GM19193 (cell line): ENCODE results near the gene PDXK.

Experiments
- POLR2A ChIP-seq: IDR thresholded peaks from 4 replicates; pipeline ENCODE4 v1.6.1; 2011; ENCODE audit not compliant: insufficient read depth, insufficient read length; ENCODE audit errors: extremely low read depth

The PDXK gene

DNA sequence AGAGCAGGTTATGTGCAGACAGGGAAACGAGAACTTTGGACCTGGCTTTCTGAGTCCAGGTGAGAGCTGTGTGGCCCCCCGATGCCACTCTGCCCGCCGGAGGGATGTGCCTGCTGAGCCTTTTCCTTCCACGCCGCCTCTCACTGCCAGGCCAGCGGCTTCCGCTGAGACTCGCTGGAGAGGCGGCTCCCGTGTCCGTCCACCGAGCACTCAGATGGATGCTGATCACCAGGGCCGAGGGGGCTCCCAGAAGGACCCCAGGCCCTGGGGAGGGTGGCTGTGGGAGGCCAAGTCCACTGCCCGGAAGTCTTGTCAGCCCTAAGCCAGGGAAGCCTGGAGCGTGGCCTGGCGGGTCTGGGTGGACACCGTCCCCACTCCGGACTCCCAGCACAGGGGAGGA is 40.7 kb downstream of the PDXK start:
- TF ChIP-seq POLR2A = no peak

DNA sequence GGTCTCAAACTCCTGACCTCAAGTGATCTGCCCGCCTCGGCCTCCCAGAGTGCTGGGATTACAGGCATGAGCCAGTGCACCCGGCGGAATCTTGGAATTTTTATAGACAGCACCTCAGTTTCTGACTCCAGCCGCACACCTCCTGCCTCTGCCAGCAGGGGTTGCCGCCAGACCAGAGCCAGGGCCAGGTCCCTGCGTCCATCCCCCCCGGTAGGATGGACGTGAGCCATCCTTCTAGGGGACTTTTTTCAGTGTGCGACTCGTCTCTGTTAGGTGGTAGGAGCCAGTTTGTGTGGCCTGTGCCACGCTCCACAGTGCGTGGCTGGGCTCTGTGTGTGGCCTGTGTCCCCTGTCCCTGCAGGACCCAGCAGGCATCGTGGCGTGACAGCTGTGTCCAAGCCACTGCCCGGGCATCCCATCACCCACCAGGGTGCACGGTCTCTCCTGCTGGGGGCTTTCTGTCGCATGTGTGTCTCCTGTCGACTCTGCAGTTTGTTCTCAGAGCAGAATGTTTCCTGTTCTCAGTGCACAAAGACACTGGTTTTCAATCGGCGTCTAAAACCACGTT is 41.5 kb downstream of the PDXK start:
- TF ChIP-seq POLR2A = no peak

DNA sequence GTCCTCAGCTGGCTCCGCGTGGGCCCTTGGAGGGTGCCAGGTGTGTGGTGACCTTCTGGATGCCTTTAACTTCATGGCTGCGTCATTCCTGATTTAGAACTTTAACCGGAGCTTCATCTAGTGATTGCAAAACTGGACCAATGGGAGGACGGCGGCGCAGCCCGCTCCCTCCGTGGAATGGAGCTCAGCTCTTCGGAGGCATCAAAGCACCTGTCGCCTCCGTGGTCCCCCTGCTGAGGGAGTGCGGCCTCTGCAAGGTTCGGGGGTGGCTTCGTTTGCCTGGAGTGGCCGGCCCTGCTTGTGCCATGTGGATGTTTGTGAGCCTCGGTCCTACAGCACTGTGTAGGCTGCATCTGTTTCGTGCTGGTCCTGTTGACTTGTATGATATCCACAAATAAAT is 43.0 kb downstream of the PDXK start:
- TF ChIP-seq POLR2A = no peak

DNA sequence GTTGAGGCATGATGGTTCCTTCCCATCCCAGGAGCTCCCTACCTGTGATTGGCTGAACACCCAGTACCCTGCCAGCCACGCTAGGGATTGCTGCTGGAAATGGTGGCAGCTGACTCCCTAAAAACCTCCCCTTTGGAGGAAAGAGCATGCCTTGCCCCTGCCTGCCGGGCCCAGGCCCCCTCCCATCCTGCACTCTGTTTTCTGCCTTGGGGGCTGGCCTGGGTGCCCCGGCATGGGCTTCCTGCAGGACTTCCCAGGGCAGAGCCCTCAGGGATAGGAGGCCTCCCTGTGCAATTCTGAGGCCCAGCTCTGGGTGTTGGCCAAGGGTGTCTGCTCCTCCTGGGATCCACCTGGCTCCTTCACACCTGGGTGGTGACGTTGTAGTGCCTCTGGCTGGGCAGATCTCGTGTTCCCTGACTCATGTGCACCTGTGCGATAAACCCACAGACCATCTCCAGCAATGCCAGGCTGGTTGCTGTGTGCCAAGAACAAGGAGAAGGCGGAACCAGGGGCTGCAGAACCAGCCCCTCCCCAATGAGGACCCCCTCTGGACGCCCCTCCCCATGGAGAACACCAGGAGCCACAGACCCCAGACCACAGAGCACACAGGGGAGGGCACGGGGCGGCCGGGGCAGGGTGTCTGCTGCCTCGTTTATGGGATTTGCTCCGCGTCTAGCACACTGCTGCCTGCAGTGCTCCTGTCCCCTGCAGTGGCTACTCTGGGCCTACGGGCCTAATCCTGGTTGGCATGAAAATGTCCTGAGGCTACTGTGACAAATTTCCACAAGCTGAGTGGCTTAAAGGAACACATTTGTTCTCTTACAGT is 43.6 kb downstream of the PDXK start:
- TF ChIP-seq POLR2A = no peak

DNA sequence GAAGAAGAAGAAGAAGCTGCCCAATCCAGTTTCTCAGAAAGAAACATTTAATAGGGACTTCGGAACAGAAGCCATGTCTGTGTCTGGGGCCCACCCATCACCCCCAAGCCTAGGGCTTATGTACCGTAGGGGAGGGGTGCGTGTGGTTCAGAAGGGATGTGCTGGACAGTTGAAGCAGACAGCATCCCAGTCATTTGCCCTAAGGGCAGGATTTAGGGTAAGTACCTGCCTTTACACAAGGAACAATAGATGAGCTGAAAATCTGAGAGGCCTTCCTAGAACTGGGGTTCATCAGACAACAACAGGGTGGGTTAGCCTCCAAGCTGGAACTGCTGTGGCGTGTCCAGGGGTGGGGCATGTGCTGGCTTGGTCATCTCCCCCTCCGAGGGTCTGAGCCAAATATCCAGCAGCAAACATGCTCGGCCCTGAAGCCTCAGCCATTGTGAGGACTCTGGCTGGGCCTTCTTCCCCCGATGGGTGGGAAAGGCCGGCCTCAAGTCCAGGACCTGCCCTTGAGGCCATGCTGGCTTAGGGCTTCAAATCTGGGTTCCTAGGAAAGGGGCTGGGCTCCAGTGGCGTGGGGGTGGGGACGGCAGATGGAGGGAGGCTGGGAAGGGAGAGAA is 45.1 kb downstream of the PDXK start:
- no peak for TF ChIP-seq POLR2A

DNA sequence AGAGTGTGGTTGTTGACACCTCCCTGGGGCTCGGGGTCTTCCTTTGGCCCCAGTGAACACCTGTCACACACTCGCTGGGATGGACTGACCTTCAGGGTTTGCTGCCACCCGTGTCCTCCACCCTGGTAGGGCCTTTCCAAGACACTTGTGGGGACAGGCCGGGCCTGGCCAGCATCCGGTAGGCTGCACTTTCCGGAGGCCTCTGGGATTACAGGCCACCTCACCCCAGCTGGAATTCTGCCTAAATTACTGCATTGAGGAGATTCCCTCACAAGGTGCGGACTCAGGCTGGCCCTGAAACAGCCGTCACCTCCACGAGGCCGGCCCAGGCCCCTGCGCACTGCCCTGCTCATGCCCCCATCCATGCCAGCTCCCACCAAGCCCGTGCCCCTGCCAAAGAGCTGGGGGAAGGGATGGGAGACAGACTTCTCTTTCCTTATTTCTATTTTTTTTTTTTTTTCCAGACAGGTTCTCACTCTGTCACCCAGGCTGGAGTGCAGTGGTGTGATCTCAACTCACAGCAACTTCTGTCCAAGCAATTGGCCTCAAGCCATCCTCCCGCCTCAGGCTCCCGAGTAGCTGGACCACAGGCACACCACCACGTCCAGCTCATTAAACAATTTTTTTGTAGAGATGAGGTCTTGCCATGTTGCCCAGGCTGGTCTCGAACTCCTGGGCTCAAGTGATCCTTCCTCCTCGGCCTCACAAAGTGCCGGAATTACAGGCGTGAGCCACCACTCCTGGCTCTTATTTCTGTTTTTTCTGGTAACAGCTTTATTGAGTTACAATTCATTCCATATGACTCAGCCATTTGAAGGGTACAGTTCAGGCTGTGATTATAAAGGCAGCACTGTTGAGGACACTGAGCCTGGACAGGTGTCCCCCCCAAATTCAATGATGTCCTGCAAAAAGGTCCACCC is 45.9 kb downstream of the PDXK start:
- no peak for TF ChIP-seq POLR2A

DNA sequence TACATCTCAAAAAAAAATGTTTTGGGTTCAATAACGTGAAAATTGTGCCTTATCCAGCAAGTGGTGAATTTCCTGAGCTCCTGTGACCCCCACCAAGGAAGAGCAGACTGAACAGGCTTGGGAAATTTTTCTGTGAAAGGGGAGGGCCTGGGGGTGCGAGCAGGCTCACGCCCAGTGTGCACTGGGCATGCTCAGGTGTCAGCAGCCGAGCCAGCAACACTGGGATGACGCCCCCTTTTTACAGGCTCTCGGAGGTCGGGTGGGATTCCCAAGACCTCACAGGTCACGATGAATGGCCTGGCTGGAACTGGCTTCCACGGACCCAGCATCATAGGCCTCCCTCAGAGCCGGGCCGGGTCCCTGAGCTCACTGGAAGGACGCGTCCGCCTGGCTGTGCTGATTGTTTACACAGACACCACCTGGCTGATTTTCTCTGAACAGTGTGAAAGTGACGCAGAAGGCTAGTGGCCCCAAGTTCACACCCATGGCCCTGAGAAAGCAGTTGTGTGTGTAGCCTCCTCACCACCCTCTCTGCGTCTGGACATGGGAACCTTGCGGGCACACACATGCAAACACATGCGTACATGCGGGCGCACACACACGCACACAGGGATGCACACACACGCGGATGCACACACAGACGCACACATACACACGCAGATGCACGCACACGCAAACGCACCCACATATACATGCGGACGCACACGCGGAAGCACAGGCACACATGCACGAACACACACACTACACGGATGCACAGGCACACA is 48.0 kb downstream of the PDXK start:
- TF ChIP-seq POLR2A = no peak

DNA sequence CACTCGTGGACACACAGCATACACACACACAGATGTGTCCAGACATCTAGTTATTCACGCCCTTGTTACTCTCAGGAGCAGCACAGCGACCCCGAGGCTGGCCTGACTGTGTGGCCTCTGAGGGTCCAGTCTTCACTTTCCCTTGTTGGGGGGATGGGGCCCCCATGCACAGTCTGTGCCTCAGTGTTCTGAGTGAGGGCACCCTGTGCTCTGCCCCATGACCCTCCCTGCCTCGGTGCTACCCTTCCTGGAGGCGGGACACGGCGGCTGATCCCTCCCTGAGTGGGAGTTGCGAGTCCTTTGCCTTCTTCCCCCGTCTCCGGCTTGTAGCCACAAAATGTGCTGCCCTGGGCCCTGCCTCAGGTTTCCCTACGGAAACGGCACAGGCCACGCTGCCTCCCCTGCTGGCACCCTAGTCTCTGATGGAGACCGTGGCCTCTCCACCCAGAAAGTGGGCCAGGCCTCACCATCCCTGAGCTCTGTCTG is 48.6 kb downstream of the PDXK start:
- TF ChIP-seq POLR2A = no peak

DNA sequence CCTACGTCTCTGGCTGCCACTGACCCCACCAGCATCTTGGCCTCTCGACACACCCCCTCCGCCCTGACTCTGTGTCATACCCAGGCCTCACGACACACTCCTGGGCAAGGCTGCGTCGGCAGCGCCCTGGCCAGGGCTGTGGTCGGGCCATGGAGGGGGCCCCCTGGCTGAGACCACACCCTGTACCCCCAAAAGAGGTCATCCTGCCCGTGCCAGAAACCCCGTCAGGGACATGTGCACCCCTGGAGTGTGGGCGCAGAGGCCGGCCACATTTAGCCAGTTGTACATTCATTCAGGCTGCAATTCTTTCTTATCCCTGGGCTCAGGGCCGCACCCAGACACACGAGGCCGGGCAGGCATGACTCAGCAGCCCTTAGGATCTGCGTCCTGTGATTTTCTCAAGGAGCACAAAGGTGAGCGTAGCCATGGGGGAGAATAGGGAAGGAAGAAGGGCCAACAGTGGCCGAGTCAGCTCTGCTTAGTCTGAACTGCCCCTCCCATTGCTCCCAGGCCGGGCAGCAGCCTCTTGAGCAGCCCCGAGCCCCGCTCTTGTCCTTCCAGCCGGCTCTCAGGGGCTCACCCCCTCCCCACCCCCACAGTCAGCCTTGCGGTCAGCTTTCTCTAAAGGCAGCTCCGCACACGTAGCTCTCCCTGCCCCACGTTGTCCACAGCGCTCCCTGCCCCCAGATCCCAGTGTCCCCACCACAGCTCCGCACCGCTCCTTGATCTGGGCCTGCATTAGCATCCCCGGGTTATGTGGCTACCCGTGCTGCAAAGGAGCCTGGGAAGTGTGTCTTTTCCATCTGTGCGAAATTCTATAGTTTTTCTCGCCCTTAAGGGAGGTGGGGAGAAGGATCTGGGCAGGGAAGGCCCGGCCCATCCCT is 49.3 kb downstream of the PDXK start:
- no peak for TF ChIP-seq POLR2A

DNA sequence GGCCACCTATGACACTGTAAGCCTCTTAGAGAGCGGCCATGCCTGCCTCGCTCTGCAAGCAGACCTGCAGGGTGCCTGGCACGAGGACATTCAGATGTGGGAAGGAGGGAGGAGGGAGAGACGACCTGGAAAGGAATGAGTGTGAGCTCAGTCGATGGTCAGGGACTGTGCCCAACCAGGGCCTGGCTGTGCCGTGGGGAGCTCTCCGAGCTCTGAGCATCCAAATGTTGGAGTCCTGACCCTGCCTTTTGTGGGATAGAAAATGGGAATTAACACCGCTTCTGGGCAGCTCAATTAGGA is 49.9 kb downstream of the PDXK start:
- no peak for TF ChIP-seq POLR2A

DNA sequence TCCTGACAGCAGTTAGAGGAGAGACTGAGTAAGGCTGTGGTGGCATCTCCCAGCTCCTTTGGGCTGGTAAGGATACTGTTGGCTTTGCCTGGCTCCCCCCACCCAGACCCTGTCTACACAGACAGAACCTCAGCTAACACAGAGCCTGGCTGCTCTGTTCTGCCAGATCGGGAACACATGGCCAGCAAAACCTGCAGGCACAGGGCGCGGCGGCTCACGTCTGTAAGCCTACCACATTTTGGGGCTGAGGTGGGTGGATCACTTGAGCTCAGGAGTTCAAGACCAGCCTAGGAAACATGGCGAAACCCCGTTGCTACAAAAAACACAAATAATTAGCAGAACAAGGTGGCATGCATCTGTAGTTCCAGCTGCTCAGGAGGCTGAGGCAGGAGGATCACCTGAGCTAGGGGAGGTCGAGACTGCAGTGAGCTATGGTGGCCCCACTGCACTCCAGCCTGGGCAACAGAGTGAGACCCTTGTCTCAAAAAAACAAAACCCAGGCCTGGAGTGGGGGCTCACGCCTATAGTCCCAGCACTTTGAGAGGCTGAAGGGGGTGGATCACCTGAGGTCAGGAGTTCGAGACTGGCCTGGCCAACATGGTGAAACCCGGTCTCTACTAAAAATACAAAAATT is 50.5 kb downstream of the PDXK start:
- TF ChIP-seq POLR2A = no peak

DNA sequence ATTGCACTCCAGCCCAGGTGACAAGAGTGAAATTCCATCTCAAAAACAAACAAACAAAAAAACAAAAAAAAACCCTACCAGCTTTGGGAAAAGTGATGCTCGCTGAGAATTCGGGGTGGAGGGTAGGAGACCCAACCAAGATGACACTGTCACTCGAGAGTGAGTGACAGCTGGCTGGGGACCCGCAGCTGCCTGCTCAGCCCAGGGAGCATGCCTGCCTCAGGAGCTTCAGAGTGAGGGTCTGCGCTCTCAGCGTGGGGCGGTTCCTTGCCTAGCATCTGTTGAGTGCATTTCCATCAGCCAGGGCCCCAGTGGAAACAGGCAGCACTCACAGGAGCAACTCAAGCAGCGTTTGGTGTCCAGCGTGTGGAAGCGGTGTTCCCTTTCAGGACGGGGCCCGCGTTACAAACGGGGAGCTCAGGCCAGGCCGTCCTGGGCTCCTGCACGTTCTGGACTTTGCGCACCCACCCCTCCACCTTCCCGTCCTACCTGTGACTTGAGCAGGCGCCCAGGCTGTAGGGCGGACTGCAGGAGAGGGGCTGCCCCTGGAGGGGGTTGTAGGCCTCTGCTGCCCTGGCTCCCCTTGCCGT is 51.2 kb downstream of the PDXK start:
- TF ChIP-seq POLR2A = no peak
